ENCODE data around the gene MLPH.

DNA sequence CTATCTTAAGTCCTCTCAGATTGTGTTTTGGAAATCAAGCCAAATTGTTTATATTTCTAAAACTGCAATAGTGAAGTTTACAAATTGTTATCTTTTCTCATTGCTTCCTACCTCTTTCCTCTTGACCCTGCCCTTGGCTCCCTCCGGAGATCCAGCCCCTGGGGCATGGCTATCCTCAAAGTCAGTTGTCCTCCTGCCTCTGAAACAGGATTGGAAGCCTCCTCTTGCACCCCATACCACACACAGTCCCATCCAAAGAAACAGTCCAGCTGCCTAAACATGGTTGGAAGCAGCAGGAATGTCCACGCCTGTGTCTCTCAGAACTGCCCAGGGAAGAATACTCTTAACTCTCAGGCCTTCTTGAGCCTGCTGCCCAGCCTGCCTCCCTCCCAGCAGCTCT, 43.0 kb upstream of the MLPH start:
- no peak for TF ChIP-seq POLR2AphosphoS5 (IDR thresholded peaks at IDR 0.05; ENCODE audit: insufficient read depth in 1 of 2, low read depth in 1 of 2)
- TF ChIP-seq CTCF (IDR thresholded peaks at IDR 0.05): no peak
- TF ChIP-seq POLR2A (IDR thresholded peaks at IDR 0.05): no peak
